C4-2B (cell line): ENCODE results near the gene WWP2.

ENCODE experiments used
- H3K27ac ChIP-seq: fragments of 450-650 bp; 2 replicates; pipeline ENCODE4 v1.5.1; 2017
- CTCF ChIP-seq: fragments of 450-650 bp; conservative IDR thresholded peaks from 2 replicates; pipeline ENCODE4 v1.5.1; 2017; ENCODE audit warnings: mild to moderate bottlenecking
- ZFX ChIP-seq: fragments of 450-650 bp; IDR thresholded peaks from 2 replicates; pipeline ENCODE4 v1.6.1; 2017

The WWP2 gene

DNA sequence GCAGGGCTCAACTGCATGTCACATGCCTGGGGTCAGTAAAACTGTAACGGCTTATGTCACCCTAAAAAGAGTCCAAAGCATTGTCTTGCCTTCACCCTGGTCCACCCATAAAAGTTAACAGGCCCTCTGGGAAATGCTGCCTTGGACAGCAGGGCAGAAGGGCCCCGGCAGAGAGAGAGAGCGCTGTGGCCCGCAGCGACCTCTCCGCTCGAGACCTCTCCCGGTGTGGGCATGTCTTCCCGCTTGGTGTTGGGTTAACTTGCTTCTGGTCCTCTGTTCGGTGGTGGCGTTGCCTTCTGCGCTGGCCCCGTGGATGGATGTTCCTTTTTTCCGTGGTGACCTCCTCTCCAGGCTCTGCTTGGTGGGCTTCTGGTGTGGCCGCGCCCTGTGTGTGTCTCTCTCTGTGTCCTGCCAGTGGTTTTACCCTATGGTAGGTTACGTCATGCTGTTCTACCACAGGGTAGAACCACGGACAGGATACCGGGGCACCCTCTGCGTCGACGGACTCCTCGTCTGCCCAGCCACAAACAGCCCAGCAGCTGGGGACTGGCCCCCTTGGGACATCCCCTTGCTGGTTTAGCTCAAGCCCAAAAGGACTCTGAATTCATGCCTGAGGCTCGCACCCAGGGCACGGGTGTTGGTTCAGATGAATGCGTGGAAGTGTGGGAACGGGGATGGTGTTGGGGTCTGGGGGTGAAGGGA is 170.7 kb downstream of the WWP2 start:
- no peak for TF ChIP-seq ZFX
- TF ChIP-seq CTCF, result no peak
- no peak overlapping the region for H3K27ac ChIP-seq

GRCh38 chr16:69934044-69934443 is 171.9 kb downstream of the WWP2 start:
- no peak for TF ChIP-seq ZFX
- TF ChIP-seq CTCF, result no peak
- no peak overlapping the region for H3K27ac ChIP-seq

DNA sequence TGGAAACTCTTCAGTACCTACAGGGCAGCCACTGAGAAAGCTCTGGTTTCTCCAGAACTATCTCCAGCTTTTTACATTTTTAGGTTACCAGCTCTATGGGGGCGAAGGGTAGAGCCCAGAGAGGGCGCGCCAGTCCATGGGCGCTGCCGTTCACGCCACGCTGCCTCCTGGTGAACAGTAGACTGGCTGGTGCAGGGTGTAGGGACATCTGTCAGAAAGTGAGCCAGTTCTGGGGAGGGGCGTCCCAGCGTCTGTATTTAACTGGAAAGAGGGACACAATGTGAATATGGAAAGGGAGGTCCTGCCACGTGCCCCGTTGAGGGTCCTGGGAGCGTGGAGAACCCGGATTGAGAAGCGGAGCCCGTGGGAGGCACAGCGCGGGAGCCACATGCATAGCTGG is 172.6 kb downstream of the WWP2 start:
- H3K27ac ChIP-seq, result no peak overlapping the region
- TF ChIP-seq ZFX (no peak), CTCF (no peak)

- TF ChIP-seq ZFX (no peak), CTCF (no peak)
- no peak overlapping the region for H3K27ac ChIP-seq
Observed at GRCh38 chr16:69935278-69935711, 173.2 kb downstream of the WWP2 start.

DNA sequence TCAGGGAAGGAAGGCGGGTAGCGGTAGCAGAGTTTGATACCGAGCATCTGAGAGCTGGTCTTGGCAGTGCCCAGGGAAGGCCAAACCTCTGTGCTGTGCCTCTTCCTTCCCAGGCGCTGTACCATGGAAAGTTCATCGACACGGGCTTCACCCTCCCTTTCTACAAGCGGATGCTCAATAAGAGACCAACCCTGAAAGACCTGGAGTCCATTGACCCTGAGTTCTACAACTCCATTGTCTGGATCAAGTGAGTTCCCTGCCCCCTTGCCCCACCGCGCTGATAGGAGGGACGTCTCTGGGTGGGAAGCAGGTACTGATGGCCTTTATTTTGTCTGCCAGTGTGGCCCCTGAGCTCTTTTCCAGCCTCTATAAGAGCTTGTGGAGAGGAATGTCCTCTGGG is 173.6 kb downstream of the WWP2 start:
- TF ChIP-seq CTCF (no peak), ZFX (no peak)
- H3K27ac ChIP-seq, result no peak overlapping the region

- no peak overlapping the region for H3K27ac ChIP-seq
- TF ChIP-seq CTCF (no peak), ZFX (no peak)
Observed at GRCh38 chr16:69936252-69936651, 174.1 kb downstream of the WWP2 start.

- TF ChIP-seq ZFX (no peak), CTCF (no peak)
- H3K27ac ChIP-seq, result no peak overlapping the region
Observed at GRCh38 chr16:69936751-69937211, 174.6 kb downstream of the WWP2 start.
